Gastroesophageal sphincter (tissue), 4 donors: Measurements from ENCODE around the gene PKP3. TPM values are rescaled to one million over a fixed set of nuclear protein-coding genes. Genes with fewer than 3 reads are reported as not detected.

Experiments
- ATAC-seq: fragments of 150-250 bp; one replicate; pipeline ENCODE4 v1.9.1; 2016; ENCODE audit warnings: mild to moderate bottlenecking, moderate library complexity
- H3K27ac ChIP-seq, 4 donors: fragments of 200-600 bp; sonication (generic) in 3 of 4; 1 replicate in 3 of 4; 2 replicates in 1 of 4; pipeline ENCODE4 v1.5.1; 2016 to 2019
- H3K27me3 ChIP-seq: fragments of 200-600 bp; sonication (generic); one replicate; pipeline ENCODE4 v1.5.1; 2019
- H3K36me3 ChIP-seq, 2 donors: fragments of 200-600 bp; sonication (generic); one replicate each; pipeline ENCODE4 v1.5.1; 2019; ENCODE audit warnings: control low read depth in 1 of 2
- H3K4me1 ChIP-seq, 3 donors: fragments of 200-600 bp; sonication (generic); 1 replicate in 2 of 3; 2 replicates in 1 of 3; pipeline ENCODE4 v1.5.1; 2016 to 2019; ENCODE audit warnings: control low read depth in 2 of 3
- H3K4me3 ChIP-seq, 2 donors: fragments of 200-600 bp; sonication (generic); one replicate each; pipeline ENCODE4 v1.5.1; 2019; ENCODE audit warnings: mild to moderate bottlenecking in 1 of 2, moderate library complexity in 1 of 2
- H3K9me3 ChIP-seq, 3 donors: fragments of 200-600 bp; sonication (generic); one replicate each; pipeline ENCODE4 v1.5.1; 2017 to 2019; ENCODE audit warnings: control low read depth in 2 of 3
- CTCF ChIP-seq, 4 experiments: fragments of 200-600 bp in 2 of 4; fragments of 450-650 bp in 2 of 4; sonication (generic) in 1 of 4; IDR thresholded peaks; one replicate each; pipeline ENCODE4 v1.5.1; 2017 to 2019; ENCODE audit warnings: antibody characterized with exemption in 4 of 4, mild to moderate bottlenecking in 2 of 4, moderate library complexity in 2 of 4
- EP300 ChIP-seq: sonication (generic); formaldehyde crosslinking; IDR thresholded peaks from one replicate; pipeline ENCODE4 v1.6.1; 2017; ENCODE audit warnings: antibody characterized with exemption, mild to moderate bottlenecking
- POLR2A ChIP-seq, 2 donors: fragments of 450-650 bp; IDR thresholded peaks; one replicate each; pipeline ENCODE4 v1.6.1; 2017; ENCODE audit warnings: antibody characterized with exemption in 2 of 2, mild to moderate bottlenecking in 2 of 2, moderate library complexity in 1 of 2
- POLR2AphosphoS5 ChIP-seq: sonication (generic); formaldehyde crosslinking; IDR thresholded peaks from one replicate; pipeline ENCODE4 v1.6.1; 2017; ENCODE audit warnings: antibody characterized with exemption
- whole genome bisulfite sequencing, 2 donors: methylation state at CpG; one replicate each; pipeline ENCODE4 v1.1.5; 2018; ENCODE audit warnings: low coverage in 1 of 2; 5-methylcytosine and 5-hydroxymethylcytosine counted together
- total RNA-seq, 4 donors: library from RNA; depleted of rRNA; stranded (reverse); fragments of >200 nt; gene quantifications; one replicate each; pipeline ENCODE4 v1.1.0, GENCODE V29; 2016

The PKP3 gene
- total RNA-seq, 4 donors from 2014 or later, result 0.67 to 14.3 (median 2.3) TPM

- Histone ChIP-seq H3K36me3 (no peaks in the 10 kb centered on the region), H3K27me3 (peaks cover 74% of the 10 kb centered on the region), H3K27ac (no peak overlapping the region), H3K4me1 (peaks cover 0 to 7% (median 0%) of the 10 kb centered on the region in 3 donors), H3K4me3 (no peak overlapping the region), H3K9me3 (no peaks in the 10 kb centered on the region)
- WGBS, 2 donors, result 20% methylated on average over 1 of the region's 13 CpGs; no CpG with 5 or more reads in 1 of the 2 donors
- ATAC-seq, result no peak
- TF ChIP-seq POLR2A (IDR thresholded peaks at IDR 0.05) (no peak), CTCF (IDR thresholded peaks at IDR 0.05) (no peak), EP300 (no peak), POLR2AphosphoS5 (no peak)
These were observed 47.0 kb downstream of the PKP3 start for GRCh38 chr11:441043-441417.

GRCh38 chr11:441418-442274, 47.6 kb downstream of the PKP3 start, which contains the start of gene ANO9:
Gene ANO9, minus strand, starts transcription at chr11:442011. Its CDS starts 85 bp downstream, at chr11:441926.
- TF ChIP-seq POLR2AphosphoS5 (no peak), POLR2A (IDR thresholded peaks at IDR 0.05) (no peak), CTCF (IDR thresholded peaks at IDR 0.05) (no peak), EP300 (no peak)
- no peaks in the 10 kb centered on the region for H3K36me3 ChIP-seq
- H3K27me3 ChIP-seq, result peaks cover 74% of the 10 kb centered on the region
- no peak within 1 kb of the TSS for H3K4me3 ChIP-seq
- ATAC-seq, result no peak
- WGBS, 2 donors, result no CpG with 5 or more reads among the region's 35 CpGs
- H3K9me3 ChIP-seq, result no peaks in the 10 kb centered on the region
- H3K27ac ChIP-seq, result no peak within 1 kb of the TSS
- peaks cover 0 to 7% (median 0%) of the 10 kb centered on the region in 3 donors for H3K4me1 ChIP-seq

- peaks cover 67% of the 10 kb centered on the region for H3K27me3 ChIP-seq
- H3K9me3 ChIP-seq, result no peaks in the 10 kb centered on the region
- H3K36me3 ChIP-seq, result no peaks in the 10 kb centered on the region
- ATAC-seq, result no peak
- no peak overlapping the region for H3K27ac ChIP-seq
- TF ChIP-seq POLR2A (IDR thresholded peaks at IDR 0.05) (no peak), EP300 (no peak), POLR2AphosphoS5 (no peak), CTCF (IDR thresholded peaks at IDR 0.05) (no peak)
- peaks cover 0 to 10% (median 0%) of the 10 kb centered on the region in 3 donors for H3K4me1 ChIP-seq
- no peak overlapping the region for H3K4me3 ChIP-seq
- WGBS, 2 donors, result no CpG with 5 or more reads among the region's 16 CpGs
These were observed 48.6 kb downstream of the PKP3 start for GRCh38 chr11:442611-443081.

GRCh38 chr11:443542-444199, 49.7 kb downstream of the PKP3 start:
- TF ChIP-seq POLR2AphosphoS5, result no peak
- TF ChIP-seq CTCF (IDR thresholded peaks at IDR 0.05), result no peak
- no peak for TF ChIP-seq POLR2A (IDR thresholded peaks at IDR 0.05)
- TF ChIP-seq EP300, result no peak
- WGBS, 2 donors, result 75 to 82% methylated on average over 5 to 8 of the region's 16 CpGs
- no peak overlapping the region for H3K4me3 ChIP-seq
- H3K36me3 ChIP-seq, result no peaks in the 10 kb centered on the region
- H3K4me1 ChIP-seq, result peaks cover 0 to 18% (median 4%) of the 10 kb centered on the region in 3 donors
- H3K27ac ChIP-seq, result no peak overlapping the region
- peaks cover 57% of the 10 kb centered on the region for H3K27me3 ChIP-seq
- ATAC-seq, result no peak
- no peaks in the 10 kb centered on the region for H3K9me3 ChIP-seq
